HEK293 (cell line): Measurements from ENCODE around the gene SLCO4A1.
A peak's percentile ranks its signal among the peaks of the same experiment; 100 is the strongest.

Experiments used
- CTCF ChIA-PET: fragments of 350-600 bp; formaldehyde crosslinking; extraction: SDS; loops from one replicate; lab custom pipeline; 2021; ENCODE audit warnings: antibody characterized with exemption; lab: Yijun Ruan, JAX
- POLR2A ChIA-PET: fragments of 300-600 bp; formaldehyde crosslinking; extraction: SDS; loops from one replicate; lab custom pipeline; 2020; ENCODE audit warnings: antibody characterized with exemption, inconsistent platforms; lab: Yijun Ruan, JAX
- H3K27ac ChIP-seq: fragments of 200-500 bp; sonication (Bioruptor generic); 2 replicates; pipeline ENCODE4 v1.5.1; 2014; ENCODE audit warnings: low read depth, low read length, control low read depth, inconsistent platforms; ENCODE audit errors: extremely low read depth
- H3K36me3 ChIP-seq, 2 experiments: fragments of 200-500 bp in 1 of 2; sonication (Bioruptor generic) in 1 of 2; 1 replicate in 1 of 2; 2 replicates in 1 of 2; pipeline ENCODE4 v1.5.1; 2014 to 2017; ENCODE audit warnings: inconsistent platforms in 2 of 2, low read length in 2 of 2; ENCODE audit not compliant: control insufficient read depth in 2 of 2, insufficient read depth in 1 of 2
- H3K4me1 ChIP-seq: fragments of 200-500 bp; sonication (Bioruptor generic); 2 replicates; pipeline ENCODE4 v1.5.1; 2014; ENCODE audit warnings: mild to moderate bottlenecking, low read length, inconsistent platforms; ENCODE audit not compliant: control insufficient read depth, insufficient read depth
- H3K4me3 ChIP-seq: 2 replicates; pipeline ENCODE4 v1.5.1; 2011; ENCODE audit warnings: low read depth, mild to moderate bottlenecking, control low read depth, low read length, moderate library complexity
- H3K9me3 ChIP-seq: fragments of 200-500 bp; sonication (Bioruptor generic); 2 replicates; pipeline ENCODE4 v1.5.1; 2014; ENCODE audit warnings: low read depth, low read length, inconsistent platforms; ENCODE audit not compliant: control insufficient read depth, insufficient read depth
- GFI1B ChIP-seq: fragments of 450-650 bp; formaldehyde crosslinking; IDR thresholded peaks from 2 replicates; pipeline ENCODE4 v1.5.1; 2016; ENCODE audit warnings: missing biosample characterization, missing genetic modification characterization
- GLIS2 ChIP-seq: fragments of 450-650 bp; formaldehyde crosslinking; IDR thresholded peaks from 2 replicates; pipeline ENCODE4 v1.5.1; 2016; ENCODE audit warnings: missing biosample characterization, missing genetic modification characterization
- KLF1 ChIP-seq: fragments of 450-650 bp; formaldehyde crosslinking; IDR thresholded peaks from 2 replicates; pipeline ENCODE4 v1.5.1; 2016; ENCODE audit warnings: missing biosample characterization, missing genetic modification characterization
- SCRT1 ChIP-seq: fragments of 450-650 bp; formaldehyde crosslinking; IDR thresholded peaks from 2 replicates; pipeline ENCODE4 v1.5.1; 2016; ENCODE audit warnings: missing biosample characterization, missing genetic modification characterization, borderline replicate concordance
- ZNF140 ChIP-seq: fragments of 450-650 bp; formaldehyde crosslinking; IDR thresholded peaks from 2 replicates; pipeline ENCODE4 v1.5.1; 2016; ENCODE audit warnings: missing biosample characterization, missing genetic modification characterization
- ZNF146 ChIP-seq: fragments of 450-650 bp; formaldehyde crosslinking; IDR thresholded peaks from 2 replicates; pipeline ENCODE4 v1.5.1; 2016; ENCODE audit warnings: missing biosample characterization, missing genetic modification characterization
- ZNF16 ChIP-seq: fragments of 450-650 bp; formaldehyde crosslinking; IDR thresholded peaks from 2 replicates; pipeline ENCODE4 v1.5.1; 2016; ENCODE audit warnings: low read depth, missing biosample characterization, missing genetic modification characterization
- ZNF169 ChIP-seq: fragments of 450-650 bp; formaldehyde crosslinking; IDR thresholded peaks from 2 replicates; pipeline ENCODE4 v1.5.1; 2016; ENCODE audit warnings: missing biosample characterization, missing genetic modification characterization
- ZNF184 ChIP-seq: fragments of 450-650 bp; IDR thresholded peaks from 2 replicates; pipeline ENCODE4 v1.5.1; 2018; ENCODE audit warnings: missing biosample characterization, mild to moderate bottlenecking, missing genetic modification characterization
- ZNF391 ChIP-seq: fragments of 450-650 bp; formaldehyde crosslinking; IDR thresholded peaks from 2 replicates; pipeline ENCODE4 v1.5.1; 2016; ENCODE audit warnings: low read depth, missing biosample characterization, missing genetic modification characterization, borderline replicate concordance
- ZNF433 ChIP-seq: fragments of 450-650 bp; formaldehyde crosslinking; IDR thresholded peaks from 2 replicates; pipeline ENCODE4 v1.5.1; 2016; ENCODE audit warnings: missing biosample characterization, missing genetic modification characterization, low read depth
- ZNF530 ChIP-seq: fragments of 450-650 bp; formaldehyde crosslinking; IDR thresholded peaks from 2 replicates; pipeline ENCODE4 v1.5.1; 2016; ENCODE audit warnings: low read depth, missing biosample characterization, missing genetic modification characterization
- ZNF549 ChIP-seq: fragments of 450-650 bp; IDR thresholded peaks from 2 replicates; pipeline ENCODE4 v1.5.1; 2018; ENCODE audit warnings: missing biosample characterization, missing genetic modification characterization, mild to moderate bottlenecking, inconsistent platforms, moderate library complexity
- TF ChIP-seq, protein P1 (sequence below): fragments of 450-650 bp; formaldehyde crosslinking; conservative IDR thresholded peaks from 2 replicates; pipeline ENCODE4 v1.5.1; 2016; ENCODE audit warnings: low read depth, missing biosample characterization, missing genetic modification characterization

SLCO4A1 gene

DNA sequence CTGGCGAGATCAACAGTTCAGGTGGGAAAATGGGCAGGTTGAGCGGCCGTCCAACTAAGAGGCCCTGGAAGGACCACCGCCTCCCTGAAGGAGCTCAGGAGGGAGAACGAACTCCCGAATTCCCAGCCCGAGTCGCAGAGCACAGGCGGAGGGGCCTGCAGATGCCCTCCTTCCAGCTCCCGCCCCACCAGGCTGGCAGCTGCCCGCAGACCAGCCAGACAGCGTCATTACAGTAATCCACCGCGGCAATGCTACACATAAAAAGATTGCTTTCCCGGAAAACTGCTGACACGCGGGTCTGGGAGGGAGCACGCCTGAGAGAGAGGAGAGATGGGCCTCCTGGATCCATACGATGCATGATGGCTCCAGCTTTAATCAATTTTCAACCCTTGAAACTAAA lies 30.5 kb upstream of the SLCO4A1 start:
- H3K4me3 ChIP-seq, result no peak overlapping the region
- POLR2A ChIA-PET, result no interaction called here
- H3K4me1 ChIP-seq, result no peaks in the 10 kb centered on the region
- CTCF ChIA-PET, result interaction anchor here (0.8 to 2.4 kb wide), 3 partner anchors 112 to 179 kb away, joined by 3 to 10 read pairs (median 3); no protein-coding TSS in a partner anchor
- H3K9me3 ChIP-seq, result no peaks in the 10 kb centered on the region
- H3K36me3 ChIP-seq, result no peaks in the 10 kb centered on the region
- H3K27ac ChIP-seq, result no peak overlapping the region
- TF ChIP-seq, protein P1, sequence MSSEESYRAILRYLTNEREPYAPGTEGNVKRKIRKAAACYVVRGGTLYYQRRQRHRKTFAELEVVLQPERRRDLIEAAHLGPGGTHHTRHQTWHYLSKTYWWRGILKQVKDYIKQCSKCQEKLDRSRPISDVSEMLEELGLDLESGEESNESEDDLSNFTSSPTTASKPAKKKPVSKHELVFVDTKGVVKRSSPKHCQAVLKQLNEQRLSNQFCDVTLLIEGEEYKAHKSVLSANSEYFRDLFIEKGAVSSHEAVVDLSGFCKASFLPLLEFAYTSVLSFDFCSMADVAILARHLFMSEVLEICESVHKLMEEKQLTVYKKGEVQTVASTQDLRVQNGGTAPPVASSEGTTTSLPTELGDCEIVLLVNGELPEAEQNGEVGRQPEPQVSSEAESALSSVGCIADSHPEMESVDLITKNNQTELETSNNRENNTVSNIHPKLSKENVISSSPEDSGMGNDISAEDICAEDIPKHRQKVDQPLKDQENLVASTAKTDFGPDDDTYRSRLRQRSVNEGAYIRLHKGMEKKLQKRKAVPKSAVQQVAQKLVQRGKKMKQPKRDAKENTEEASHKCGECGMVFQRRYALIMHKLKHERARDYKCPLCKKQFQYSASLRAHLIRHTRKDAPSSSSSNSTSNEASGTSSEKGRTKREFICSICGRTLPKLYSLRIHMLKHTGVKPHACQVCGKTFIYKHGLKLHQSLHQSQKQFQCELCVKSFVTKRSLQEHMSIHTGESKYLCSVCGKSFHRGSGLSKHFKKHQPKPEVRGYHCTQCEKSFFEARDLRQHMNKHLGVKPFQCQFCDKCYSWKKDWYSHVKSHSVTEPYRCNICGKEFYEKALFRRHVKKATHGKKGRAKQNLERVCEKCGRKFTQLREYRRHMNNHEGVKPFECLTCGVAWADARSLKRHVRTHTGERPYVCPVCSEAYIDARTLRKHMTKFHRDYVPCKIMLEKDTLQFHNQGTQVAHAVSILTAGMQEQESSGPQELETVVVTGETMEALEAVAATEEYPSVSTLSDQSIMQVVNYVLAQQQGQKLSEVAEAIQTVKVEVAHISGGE (tag by site-specific recombination), result no peak
- no peak for TF ChIP-seq ZNF184
- no peak for TF ChIP-seq ZNF549 (tag by site-specific recombination)
- TF ChIP-seq ZNF391, result no peak
- no peak for TF ChIP-seq SCRT1 (tag by site-specific recombination)
- TF ChIP-seq GFI1B (tag by site-specific recombination), result no peak
- no peak for TF ChIP-seq GLIS2 (tag by site-specific recombination)
- TF ChIP-seq ZNF140 (tag by site-specific recombination), result no peak
- TF ChIP-seq ZNF169 (tag by site-specific recombination), result no peak
- TF ChIP-seq ZNF433 (tag by site-specific recombination), result no peak
- TF ChIP-seq KLF1 (tag by site-specific recombination), result no peak
- no peak for TF ChIP-seq ZNF16 (tag by site-specific recombination)

DNA sequence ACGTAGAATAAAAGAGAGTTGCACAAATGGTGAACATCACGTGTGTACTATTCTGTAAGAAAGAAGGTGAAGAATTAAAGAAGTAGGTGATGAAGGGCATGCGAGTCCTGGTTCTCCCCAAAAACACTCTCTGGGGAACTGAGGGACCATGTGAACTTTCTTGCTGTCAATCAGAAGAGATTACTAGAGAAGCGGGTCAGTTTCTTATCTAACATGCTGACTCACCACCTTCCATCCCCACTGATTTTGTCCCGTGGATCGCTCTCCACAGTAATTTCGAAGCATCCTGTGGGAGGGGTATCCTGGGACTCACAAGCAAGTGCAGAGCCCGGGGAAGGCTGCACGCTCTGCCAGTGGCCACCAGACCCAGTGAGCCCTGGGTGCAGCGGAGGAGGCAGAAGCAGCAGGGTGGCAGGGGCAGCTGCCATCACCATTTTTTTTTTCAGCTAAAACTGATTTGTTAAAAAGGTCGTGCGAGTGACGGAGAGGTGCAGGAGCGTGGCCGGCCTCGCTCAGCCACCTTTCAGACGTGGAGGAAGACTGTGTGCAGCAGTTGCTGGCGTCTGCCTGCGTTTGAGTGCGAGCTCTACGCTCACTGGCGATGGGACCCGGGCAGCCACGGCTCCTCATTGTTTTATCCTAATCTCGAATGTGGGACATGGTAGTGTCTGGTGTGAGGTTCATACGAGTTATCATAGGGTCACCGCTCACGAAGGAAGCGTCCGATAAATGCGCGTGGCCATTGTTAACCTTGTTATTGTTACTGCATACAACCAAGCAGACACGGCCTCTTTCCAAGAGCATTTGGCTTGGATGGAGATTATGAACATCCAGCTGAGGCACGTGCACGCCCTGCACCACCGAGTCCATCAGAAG lies 28.0 kb upstream of the SLCO4A1 start:
- Histone ChIP-seq H3K4me3 (no peak overlapping the region), H3K9me3 (no peaks in the 10 kb centered on the region), H3K27ac (no peak overlapping the region), H3K36me3 (no peaks in the 10 kb centered on the region), H3K4me1 (no peaks in the 10 kb centered on the region)
- ChIA-PET CTCF (interaction anchor here (2.6 kb wide), 1 partner anchor 114 kb away, joined by 8 read pairs; no protein-coding TSS in a partner anchor), POLR2A (no interaction called here)
- TF ChIP-seq ZNF433 (tag by site-specific recombination), result no peak

DNA sequence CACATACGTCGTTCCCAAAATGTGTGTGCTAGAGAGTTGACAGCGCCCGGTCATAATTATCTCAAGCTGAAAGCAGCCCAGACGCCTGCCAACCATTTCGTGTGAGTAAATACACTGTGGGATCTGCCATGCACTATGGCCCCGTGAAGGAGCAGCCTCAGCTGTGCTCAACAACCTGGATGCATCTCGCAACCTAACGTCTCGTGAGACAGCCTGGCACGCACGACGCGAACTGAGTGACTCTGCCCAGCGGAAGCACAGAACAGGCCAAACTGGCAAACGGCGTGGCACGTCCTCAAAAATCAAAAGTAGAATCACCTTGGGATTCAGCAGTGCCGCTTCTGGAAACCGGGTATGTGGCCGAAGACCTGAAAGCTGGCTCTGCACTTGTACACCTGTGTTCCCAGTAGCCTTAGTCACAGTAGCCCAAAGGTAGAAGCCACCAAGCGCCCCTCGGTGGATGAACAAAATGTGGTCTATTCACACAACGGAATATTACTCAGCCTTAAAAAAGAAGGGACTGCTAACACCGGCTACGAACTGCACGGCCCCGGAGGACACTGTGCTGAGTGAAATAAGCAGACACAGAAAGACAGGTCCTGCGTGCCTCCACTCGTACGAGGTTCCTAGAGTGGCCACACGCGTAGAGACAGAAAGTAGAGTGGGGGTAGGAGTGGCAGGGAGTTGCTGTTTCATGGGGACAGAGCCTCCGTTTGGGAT lies 27.2 kb upstream of the SLCO4A1 start:
- peak; percentile 38; the same call in 1 of the 2 replicates for TF ChIP-seq ZNF146 (tag by site-specific recombination)
- no peak for TF ChIP-seq ZNF530
- H3K9me3 ChIP-seq, result no peaks in the 10 kb centered on the region
- ChIA-PET POLR2A (no interaction called here), CTCF (interaction anchor here (2.6 kb wide), 1 partner anchor 115 kb away, joined by 8 read pairs; no protein-coding TSS in a partner anchor)
- H3K36me3 ChIP-seq, result no peaks in the 10 kb centered on the region
- no peak overlapping the region for H3K27ac ChIP-seq
- no peaks in the 10 kb centered on the region for H3K4me1 ChIP-seq
- no peak overlapping the region for H3K4me3 ChIP-seq
